ENCODE data around the gene NELL2. TPM values are rescaled to one million over a fixed set of nuclear protein-coding genes. Genes with fewer than 3 reads are reported as not detected.

NELL2 gene
- total RNA-seq, 1 donor, result 208 TPM

- Histone ChIP-seq H3K27me3 (ENCODE audit: insufficient read depth, low read length) (no peaks in the 10 kb centered on the region), H3K9me3 (ENCODE audit: low read depth, low read length) (no peaks in the 10 kb centered on the region), H3K4me3 (ENCODE audit: low read length) (no peak overlapping the region), H3K4me1 (ENCODE audit: insufficient read depth, low read length) (no peaks in the 10 kb centered on the region)
Measured at GRCh38 chr12:44654646-44655639, 221.2 kb downstream of the NELL2 start.

- Histone ChIP-seq H3K9me3 (ENCODE audit: low read depth, low read length) (no peaks in the 10 kb centered on the region), H3K4me1 (ENCODE audit: insufficient read depth, low read length) (no peaks in the 10 kb centered on the region), H3K27me3 (ENCODE audit: insufficient read depth, low read length) (no peaks in the 10 kb centered on the region), H3K4me3 (ENCODE audit: low read length) (no peak overlapping the region)
Measured at GRCh38 chr12:44653861-44654527, 222.1 kb downstream of the NELL2 start.

- Histone ChIP-seq H3K9me3 (ENCODE audit: low read depth, low read length) (no peaks in the 10 kb centered on the region), H3K4me1 (ENCODE audit: insufficient read depth, low read length) (no peaks in the 10 kb centered on the region), H3K27me3 (ENCODE audit: insufficient read depth, low read length) (no peaks in the 10 kb centered on the region), H3K4me3 (ENCODE audit: low read length) (no peak overlapping the region)
Measured at GRCh38 chr12:44649693-44650092, 226.4 kb downstream of the NELL2 start.

GRCh38 chr12:44647917-44648690, 228.0 kb downstream of the NELL2 start:
- no peaks in the 10 kb centered on the region for H3K4me1 ChIP-seq (ENCODE audit: insufficient read depth, low read length)
- no peaks in the 10 kb centered on the region for H3K27me3 ChIP-seq (ENCODE audit: insufficient read depth, low read length)
- H3K9me3 ChIP-seq (ENCODE audit: low read depth, low read length), result no peaks in the 10 kb centered on the region
- H3K4me3 ChIP-seq (ENCODE audit: low read length), result no peak overlapping the region

GRCh38 chr12:44640427-44641190, 235.5 kb downstream of the NELL2 start:
- no peak overlapping the region for H3K4me3 ChIP-seq (ENCODE audit: low read length)
- H3K4me1 ChIP-seq (ENCODE audit: insufficient read depth, low read length), result no peaks in the 10 kb centered on the region
- H3K9me3 ChIP-seq (ENCODE audit: low read depth, low read length), result no peaks in the 10 kb centered on the region
- H3K27me3 ChIP-seq (ENCODE audit: insufficient read depth, low read length), result no peaks in the 10 kb centered on the region

GRCh38 chr12:44637875-44638274, 238.2 kb downstream of the NELL2 start:
- Histone ChIP-seq H3K27me3 (ENCODE audit: insufficient read depth, low read length) (no peaks in the 10 kb centered on the region), H3K9me3 (ENCODE audit: low read depth, low read length) (no peaks in the 10 kb centered on the region), H3K4me3 (ENCODE audit: low read length) (no peak overlapping the region), H3K4me1 (ENCODE audit: insufficient read depth, low read length) (no peaks in the 10 kb centered on the region)

GRCh38 chr12:44628180-44628579, 247.9 kb downstream of the NELL2 start:
- H3K4me1 ChIP-seq (ENCODE audit: insufficient read depth, low read length), result no peaks in the 10 kb centered on the region
- H3K4me3 ChIP-seq (ENCODE audit: low read length), result no peak overlapping the region
- H3K27me3 ChIP-seq (ENCODE audit: insufficient read depth, low read length), result no peaks in the 10 kb centered on the region
- H3K9me3 ChIP-seq (ENCODE audit: low read depth, low read length), result no peaks in the 10 kb centered on the region

GRCh38 chr12:44627387-44628166, 248.5 kb downstream of the NELL2 start:
- H3K27me3 ChIP-seq (ENCODE audit: insufficient read depth, low read length), result no peaks in the 10 kb centered on the region
- H3K4me1 ChIP-seq (ENCODE audit: insufficient read depth, low read length), result no peaks in the 10 kb centered on the region
- H3K4me3 ChIP-seq (ENCODE audit: low read length), result no peak overlapping the region
- no peaks in the 10 kb centered on the region for H3K9me3 ChIP-seq (ENCODE audit: low read depth, low read length)

- Histone ChIP-seq H3K27me3 (ENCODE audit: insufficient read depth, low read length) (no peaks in the 10 kb centered on the region), H3K4me1 (ENCODE audit: insufficient read depth, low read length) (no peaks in the 10 kb centered on the region), H3K9me3 (ENCODE audit: low read depth, low read length) (no peaks in the 10 kb centered on the region), H3K4me3 (ENCODE audit: low read length) (no peak overlapping the region)
Measured at GRCh38 chr12:44626883-44627282, 249.2 kb downstream of the NELL2 start.

- Histone ChIP-seq H3K9me3 (ENCODE audit: low read depth, low read length) (no peaks in the 10 kb centered on the region), H3K27me3 (ENCODE audit: insufficient read depth, low read length) (no peaks in the 10 kb centered on the region), H3K4me3 (ENCODE audit: low read length) (no peak overlapping the region), H3K4me1 (ENCODE audit: insufficient read depth, low read length) (no peaks in the 10 kb centered on the region)
Measured at GRCh38 chr12:44618946-44619345, 257.2 kb downstream of the NELL2 start.

GRCh38 chr12:44616402-44616801, 259.7 kb downstream of the NELL2 start:
- Histone ChIP-seq H3K9me3 (ENCODE audit: low read depth, low read length) (no peaks in the 10 kb centered on the region), H3K4me1 (ENCODE audit: insufficient read depth, low read length) (no peaks in the 10 kb centered on the region), H3K27me3 (ENCODE audit: insufficient read depth, low read length) (no peaks in the 10 kb centered on the region), H3K4me3 (ENCODE audit: low read length) (no peak overlapping the region)

GRCh38 chr12:44611538-44611937, 264.6 kb downstream of the NELL2 start:
- no peaks in the 10 kb centered on the region for H3K27me3 ChIP-seq (ENCODE audit: insufficient read depth, low read length)
- no peaks in the 10 kb centered on the region for H3K9me3 ChIP-seq (ENCODE audit: low read depth, low read length)
- no peak overlapping the region for H3K4me3 ChIP-seq (ENCODE audit: low read length)
- no peaks in the 10 kb centered on the region for H3K4me1 ChIP-seq (ENCODE audit: insufficient read depth, low read length)

- no peak overlapping the region for H3K4me3 ChIP-seq (ENCODE audit: low read length)
- H3K4me1 ChIP-seq (ENCODE audit: insufficient read depth, low read length), result no peaks in the 10 kb centered on the region
- H3K27me3 ChIP-seq (ENCODE audit: insufficient read depth, low read length), result no peaks in the 10 kb centered on the region
- H3K9me3 ChIP-seq (ENCODE audit: low read depth, low read length), result no peaks in the 10 kb centered on the region
Measured at GRCh38 chr12:44603701-44604100, 272.4 kb downstream of the NELL2 start.

GRCh38 chr12:44592626-44593025, 283.5 kb downstream of the NELL2 start:
- H3K4me1 ChIP-seq (ENCODE audit: insufficient read depth, low read length), result no peaks in the 10 kb centered on the region
- H3K9me3 ChIP-seq (ENCODE audit: low read depth, low read length), result no peaks in the 10 kb centered on the region
- no peak overlapping the region for H3K4me3 ChIP-seq (ENCODE audit: low read length)
- no peaks in the 10 kb centered on the region for H3K27me3 ChIP-seq (ENCODE audit: insufficient read depth, low read length)
